NCI-H526 (cell line): Measurements from ENCODE around the gene WDR70.
"Not testable (repeated sequence)": the region's sequence is repeated elsewhere in the genome, so short reads cannot be mapped to it uniquely, and the experiment has no call there.

ENCODE experiments used
- DNase-seq, 2 experiments: peaks; one replicate each; lab custom pipeline; 2025; lab: John Stamatoyannopoulos, UW

Gene WDR70

DNA sequence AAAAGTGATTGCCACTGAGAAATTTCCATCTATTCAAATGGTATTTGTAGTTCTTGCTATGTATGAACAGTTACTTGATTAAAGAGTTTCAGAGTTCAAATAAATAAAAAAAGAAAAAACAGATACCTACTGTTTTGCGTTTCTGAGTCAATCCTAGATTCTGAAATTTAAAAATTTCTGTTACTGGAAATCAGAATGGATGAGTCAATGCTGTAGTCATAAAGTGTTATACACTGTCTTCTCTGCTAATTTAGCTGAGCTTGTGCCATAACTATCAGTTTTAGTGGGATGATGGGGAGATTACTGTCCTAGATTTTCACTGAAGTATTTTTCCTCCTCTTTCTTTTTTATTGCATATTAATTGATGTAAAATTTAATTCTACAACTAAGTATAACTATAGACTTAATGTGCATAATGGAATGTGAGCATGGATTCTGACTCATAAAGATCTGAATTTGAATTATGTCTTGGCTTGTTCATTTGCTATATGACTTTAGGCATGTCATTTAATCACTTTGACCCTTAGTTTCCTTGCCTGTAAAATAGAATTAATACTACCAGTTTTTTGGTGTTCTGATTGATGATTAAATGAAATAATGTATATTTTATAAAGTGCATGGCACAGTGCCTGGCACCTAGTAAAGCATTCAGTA is 75.4 kb downstream of the WDR70 start:
- DNase-seq, result not testable (repeated sequence)

DNA sequence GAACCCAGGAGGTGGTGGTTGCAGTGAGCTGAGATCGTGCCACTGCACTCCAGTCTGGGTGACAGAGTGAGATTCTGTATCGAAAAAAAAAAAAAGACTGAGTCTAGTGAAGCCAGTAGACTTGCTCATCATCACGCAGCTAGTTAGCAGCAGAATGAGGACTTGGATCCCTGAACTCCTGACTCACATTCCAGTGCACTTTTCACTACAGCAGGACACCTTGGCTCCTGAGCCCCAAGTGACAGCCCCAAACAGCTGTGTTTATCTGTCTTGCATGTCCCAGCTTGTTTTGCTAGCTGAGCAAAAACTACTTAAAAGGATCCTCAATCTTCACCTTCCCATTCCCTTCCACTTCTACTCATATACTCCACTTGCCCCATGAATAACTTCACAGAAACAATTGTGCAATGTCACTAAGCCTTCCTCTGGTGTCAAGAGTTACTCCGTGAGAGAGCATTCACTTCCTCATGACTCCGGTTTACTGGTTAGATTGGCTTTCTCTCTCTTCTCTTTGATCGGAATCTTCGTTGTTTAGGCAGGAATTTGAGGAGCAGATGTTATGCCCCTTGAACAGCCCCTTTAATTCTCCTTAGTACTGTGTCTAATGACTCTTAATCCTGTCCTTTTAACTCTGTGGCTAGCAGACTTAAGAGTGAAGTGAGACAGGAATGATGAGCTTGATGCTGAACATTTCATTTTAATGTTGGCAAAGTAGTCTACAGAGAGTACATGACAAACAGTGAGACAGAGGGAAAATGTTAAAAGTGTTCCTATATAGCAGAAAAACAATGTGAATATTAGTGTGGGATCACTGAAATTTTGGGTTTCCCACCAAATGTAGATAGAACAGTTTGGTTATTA is 84.3 kb downstream of the WDR70 start:
- DNase-seq, result not testable (repeated sequence)

DNA sequence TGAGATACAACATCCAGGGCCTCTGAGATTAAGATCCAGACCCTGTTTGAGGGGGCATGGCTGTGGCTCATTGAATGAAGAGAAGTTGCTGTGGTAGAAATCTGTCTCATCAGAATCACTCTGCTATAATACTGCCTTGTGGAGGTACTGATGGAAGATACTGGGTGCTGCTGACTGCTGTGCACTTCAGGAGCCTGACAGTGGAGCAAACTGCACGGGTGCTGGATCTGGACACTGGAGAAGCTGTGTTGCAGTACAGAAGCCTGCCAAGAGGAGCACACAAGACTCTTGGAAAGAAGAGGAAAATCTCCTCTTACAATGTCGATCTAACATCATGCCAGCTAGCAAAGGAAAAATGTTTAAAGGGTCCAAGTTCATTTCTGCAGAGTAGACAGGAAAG is 85.5 kb downstream of the WDR70 start:
- not testable (repeated sequence) for DNase-seq

DNA sequence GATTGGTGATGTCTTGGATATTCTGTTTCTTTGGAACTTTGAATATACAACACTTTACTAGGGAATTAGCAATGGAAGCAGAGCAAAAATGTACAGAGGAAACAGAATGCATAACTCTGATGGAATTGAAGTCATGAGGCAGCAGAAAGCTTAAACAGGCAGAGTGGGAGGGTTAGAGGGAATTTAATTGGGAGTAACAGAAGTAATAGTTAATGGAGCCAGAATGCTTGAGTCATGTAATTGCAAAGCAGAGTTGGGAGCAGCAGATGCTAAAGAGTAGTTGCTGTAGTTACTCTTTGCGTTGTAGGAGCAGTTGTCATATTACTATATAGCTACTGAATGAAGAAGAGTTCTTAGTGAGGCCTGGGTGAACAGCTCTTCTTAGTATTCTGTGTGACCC is 90.3 kb downstream of the WDR70 start:
- DNase-seq, result not testable (repeated sequence)

DNA sequence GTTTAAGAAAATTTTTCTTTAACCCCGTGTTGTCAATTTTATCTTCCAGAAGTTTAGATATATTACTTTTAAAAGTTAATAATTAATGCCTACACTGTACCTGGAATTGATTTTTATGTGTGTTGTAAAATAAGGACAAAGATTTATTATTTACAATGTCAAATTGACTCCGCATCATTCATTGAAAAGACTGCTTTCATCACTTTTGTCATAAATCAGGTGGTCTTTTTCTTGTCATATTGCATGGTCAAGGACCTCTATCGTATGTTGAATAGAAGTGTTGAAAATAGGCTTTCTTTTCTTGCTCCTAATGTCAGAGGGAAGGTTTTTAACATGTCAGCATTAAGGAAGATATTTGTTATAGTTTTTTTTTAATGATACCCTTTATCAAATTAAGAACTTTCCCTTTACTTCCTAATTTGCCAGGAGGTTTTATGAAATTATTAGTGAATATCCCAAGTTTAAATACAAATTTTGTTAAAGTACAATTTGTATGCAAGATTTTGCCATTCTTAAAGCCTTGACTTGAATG is 92.6 kb downstream of the WDR70 start:
- no peak for DNase-seq

DNA sequence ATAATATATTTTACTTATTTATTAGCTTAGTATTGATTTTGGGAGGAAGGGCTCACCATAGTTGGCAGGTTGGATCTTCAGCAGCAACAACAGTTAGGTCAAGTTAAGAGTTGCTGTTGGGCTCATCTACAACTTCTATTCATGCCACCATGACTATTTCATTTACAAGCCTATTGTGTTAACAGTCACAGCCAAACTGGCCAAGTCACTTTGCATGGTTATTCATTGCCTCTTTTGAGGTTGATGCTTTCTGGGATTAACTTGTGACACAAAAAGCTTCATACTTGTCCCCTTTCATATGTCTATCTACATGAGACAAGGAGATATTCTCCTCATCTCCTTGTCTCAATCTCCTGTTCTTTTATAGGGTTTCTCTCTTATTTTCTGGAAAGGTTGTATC is 98.3 kb downstream of the WDR70 start:
- no peak for DNase-seq

DNA sequence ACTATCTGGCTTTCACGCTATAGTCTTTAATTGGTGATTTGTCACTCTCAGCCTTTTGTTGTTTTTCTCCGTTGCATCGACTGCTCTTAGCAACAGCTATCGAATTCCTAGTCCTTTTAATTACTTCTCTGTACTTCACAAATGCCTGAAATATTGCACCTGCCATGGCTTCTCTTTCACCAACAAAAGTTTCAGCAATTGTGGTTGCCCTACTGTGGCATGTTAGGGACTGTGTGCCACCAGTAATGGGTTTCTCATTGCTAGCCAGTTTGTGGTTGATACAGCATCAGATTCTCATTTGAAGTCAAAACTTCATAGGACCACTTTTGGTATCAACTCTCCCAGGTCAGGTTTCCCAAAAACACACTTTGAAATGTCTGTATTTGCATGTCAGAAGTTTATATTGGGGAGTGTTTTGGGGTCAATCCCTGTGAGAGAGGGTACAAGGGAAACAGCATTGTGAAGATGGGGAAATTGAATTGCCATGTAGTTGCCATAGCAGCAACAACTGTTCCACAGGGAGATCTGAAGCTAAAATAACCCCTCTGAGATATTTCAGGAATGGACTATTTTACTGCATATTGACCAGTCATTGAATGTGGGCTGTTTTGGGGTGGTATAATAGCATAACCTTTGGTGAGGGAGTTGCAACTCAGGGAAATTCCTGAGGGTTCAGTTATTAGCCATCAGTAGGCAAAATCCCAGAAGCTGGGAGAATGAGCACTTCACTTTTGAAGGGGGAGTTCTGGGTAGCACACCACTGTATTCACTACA is 99.2 kb downstream of the WDR70 start:
- no peak for DNase-seq

DNA sequence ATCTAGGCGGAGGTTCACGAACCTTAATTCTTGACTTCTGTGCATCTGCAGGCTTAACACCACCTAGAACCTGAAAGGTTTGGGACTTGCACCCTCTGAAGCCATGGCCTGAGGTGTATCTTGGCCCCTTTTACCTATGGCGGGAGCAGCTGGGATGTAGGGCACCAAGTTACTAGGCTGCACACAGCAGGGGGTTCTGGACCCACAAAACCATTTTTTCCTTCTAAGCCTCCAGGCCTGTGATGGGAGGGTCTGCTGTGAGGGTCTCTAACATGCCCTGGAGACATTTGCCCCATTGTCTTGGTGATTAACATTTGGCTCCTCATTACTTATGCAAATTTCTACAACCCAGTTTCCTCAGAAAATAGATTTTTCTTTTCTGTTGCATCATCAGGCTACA is 102.3 kb downstream of the WDR70 start:
- not testable (repeated sequence) for DNase-seq

DNA sequence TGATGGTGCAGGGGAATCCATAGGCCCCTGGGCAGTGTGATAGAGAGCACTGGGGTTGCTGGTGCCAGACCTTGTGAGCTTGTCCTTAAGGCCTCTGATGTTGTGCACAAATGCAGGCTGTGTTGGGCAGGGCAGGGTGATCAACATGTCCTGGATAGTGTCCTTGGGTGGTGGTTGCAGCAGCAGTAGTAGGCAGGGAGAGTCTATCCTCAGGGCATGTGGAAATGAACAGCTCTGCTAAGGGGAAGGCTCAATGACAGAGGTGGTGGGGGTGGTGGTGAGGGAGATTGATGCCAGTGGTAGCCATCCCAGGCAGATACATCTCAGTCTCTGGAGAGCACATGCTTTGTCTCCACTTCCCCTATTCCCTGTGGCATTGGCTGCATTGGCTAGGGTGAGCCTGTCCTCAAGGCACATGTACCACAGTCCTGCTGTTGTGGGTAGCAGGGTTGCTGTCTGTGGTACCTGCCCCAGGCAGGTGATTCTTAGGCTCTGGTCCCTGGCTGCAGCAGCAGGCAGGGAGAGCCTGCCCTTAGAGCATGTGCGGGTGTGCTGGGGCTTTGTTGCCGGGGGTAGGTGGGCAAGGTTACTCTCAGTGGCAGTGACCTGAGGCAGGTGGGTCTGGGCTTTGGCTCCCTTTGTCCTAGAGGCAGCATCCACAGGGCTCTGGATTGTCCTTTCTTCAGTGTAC is 111.1 kb downstream of the WDR70 start:
- DNase-seq, result no peak

DNA sequence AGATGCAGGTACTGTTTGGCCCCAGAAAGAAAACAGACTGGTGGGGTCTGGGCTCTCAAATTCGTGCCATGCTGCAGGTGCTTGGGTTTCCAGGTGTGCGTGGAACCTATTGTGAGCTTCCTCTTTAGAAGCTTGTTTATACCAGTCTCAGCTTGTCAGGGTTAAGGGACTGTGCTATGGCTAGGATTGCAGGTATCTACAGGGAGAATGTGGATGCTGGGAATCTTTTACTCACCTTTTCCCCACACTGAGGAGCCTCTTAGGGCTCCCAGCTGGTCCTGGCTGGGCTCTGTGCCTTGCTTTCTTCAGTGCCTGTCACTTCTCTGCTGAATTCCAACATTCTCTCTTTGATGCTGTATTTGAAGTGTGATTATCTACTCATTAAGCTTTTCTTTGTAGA is 111.8 kb downstream of the WDR70 start:
- DNase-seq, result no peak

DNA sequence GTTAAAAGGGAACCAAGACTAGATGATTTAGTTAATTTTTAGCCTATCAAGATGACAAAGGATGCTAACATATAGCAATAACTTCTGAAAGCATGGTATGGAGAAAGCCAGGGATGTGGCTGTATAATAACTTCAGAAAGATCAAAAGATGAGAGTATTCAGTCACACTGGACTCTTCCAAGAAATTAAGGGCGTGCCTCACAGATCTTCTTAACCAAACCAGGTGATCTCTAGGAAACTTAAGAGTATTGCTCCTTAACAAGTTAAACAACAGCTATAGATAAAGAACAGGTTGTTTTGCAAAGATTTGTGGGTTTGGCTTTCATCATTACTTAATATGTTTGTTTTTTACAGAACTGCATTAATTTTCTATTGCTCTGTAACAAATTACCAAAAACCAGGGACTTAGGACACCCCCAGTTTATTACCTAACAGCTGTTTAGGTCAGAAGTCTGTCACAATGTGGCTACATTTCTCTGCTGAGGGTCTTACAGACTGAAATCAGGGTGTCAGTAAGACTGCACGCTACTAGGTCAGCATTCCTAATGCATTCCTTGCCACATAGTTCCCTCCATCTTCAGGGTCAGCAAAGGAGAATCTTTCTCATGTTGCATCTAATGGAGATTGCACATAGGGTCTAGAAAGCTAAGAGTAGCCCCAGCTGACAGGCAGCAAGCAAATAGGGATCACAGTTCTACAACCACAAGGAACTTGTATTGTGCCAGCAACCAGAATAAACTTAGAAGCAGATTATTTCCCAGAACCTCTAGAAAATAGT is 113.8 kb downstream of the WDR70 start:
- no peak for DNase-seq

DNA sequence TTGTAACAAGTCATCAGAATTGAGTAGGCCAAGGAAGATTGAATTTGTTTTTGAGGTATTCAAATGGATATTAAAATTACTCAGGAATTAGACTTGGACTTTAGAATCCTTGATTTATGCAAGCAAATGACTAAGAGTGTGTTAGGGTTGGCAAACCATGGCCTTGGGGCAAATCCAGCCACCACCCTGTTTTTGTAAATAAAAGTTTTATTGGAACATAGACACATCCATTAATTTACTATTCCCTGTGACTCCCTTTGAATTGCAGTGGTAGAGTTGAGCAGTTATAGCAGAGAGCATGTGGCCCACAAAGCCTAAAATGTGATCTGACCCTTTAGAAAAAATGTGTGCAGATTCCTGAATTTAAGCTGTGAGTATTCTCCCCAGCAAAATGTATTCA is 115.6 kb downstream of the WDR70 start:
- DNase-seq, result peak; percentile 57 to 71

DNA sequence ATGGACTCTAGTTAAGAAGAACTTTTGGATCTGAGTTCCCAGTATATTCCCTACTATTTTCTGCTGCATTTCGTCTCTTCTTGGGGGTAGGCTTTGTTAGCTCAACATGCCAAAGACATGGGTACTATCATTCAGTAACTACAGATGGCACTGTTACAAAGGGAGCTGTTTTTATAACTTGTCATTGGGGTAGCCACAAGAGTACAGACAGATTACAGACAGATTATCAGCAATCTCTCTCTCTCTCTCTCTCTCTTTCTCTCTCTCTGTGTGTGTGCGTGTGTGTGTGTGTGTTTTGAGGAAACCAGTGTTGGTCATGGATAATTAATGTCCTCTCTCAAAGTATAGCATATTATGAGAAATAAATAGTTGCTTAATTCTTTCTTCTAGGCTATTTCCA is 116.1 kb downstream of the WDR70 start:
- DNase-seq, result peak; percentile 28 to 32

DNA sequence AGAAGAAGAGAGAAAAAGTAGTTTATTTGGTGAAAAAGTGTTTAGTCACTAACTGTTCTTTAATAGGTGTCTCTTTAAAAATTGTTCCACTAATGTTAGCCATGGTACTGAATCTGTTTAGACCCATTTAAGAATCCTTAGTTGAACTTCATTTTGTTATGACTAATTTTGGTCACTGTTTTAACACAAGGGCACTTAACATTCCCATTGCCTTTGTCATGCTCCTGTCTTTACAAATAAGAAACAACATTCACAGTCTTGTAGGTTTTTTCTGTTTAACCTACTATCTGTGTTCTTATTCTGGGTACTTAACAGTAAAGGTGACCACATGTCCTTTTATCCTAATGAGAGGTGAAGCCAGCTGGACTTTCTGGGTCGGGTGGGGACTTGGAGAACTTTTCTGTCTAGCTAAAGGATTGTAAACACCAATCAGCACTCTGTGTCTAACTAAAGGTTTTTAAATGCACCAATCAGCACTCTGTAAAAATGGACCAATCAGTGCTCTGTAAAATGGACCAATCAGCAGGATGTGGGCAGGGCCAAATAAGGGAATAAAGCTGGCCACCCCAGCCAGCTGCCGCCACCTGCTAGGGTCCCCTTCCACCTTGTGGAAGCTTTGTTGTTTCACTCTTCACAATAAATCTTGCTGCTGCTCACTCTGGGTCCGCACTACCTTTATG is 116.7 kb downstream of the WDR70 start:
- no peak for DNase-seq

DNA sequence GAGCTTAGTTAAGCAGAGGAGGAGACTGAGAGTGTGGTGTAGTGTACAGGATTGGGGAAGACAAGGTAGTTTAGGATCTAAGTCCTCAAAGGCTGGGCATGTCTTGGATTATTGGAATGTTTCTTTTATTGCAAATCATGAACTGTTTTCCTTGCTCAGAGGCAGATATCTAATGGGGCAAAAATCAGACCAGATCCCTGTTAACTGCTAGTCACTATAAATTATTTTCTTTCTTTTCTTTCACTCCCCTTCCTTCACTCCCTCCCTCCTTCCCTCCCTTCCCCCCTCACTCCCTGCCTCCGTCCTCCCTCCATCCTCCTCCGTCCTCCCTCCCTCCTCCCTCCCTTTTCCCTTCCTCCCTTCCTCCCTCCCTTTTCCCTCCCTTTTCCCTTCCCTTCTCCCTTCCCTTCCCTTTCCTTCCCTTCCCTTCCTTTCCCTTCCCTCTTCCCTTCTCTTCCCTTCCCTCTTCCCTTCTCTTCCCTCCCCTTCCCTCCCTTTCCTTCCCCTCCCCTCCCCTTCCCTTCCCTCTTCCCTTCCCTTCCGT is 117.9 kb downstream of the WDR70 start:
- no peak for DNase-seq

DNA sequence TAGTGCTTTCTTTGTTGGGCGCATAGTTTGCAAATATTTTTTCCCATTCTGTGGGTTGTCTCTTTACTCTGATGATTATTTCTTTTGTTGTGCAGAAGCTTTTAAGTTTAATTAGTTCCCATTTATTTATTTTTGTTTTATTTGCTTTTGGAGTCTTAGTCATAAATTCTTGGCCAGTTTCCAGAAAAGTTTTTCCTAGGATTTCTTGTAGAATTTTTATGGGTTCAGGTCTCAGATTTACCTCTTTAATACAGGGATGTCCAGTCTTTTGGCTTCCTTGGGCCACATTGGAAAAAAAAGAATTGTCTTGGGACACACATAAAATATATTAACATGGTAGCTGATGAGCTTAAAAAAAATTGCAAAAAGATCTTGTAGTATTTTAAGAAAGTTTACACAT is 122.0 kb downstream of the WDR70 start:
- DNase-seq, result no peak

DNA sequence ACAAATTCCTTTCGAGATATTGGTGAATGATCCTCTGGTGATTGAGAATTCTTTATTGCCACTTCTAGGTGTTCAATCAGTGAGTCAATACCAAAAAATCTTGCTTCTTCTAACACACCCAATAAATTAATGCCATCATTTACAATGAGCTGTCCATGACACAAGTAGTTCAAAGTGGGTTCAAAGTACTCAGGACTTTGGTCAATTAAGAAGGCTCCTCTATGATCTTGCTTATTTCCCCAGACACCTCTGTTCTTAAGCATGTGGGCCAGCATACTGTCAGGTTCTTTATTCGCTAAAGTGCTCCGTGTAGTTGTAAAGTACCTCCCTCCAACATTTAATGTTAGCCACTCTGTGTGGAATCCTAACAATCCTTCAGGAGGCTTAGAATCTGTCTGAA is 127.1 kb downstream of the WDR70 start:
- no peak for DNase-seq

DNA sequence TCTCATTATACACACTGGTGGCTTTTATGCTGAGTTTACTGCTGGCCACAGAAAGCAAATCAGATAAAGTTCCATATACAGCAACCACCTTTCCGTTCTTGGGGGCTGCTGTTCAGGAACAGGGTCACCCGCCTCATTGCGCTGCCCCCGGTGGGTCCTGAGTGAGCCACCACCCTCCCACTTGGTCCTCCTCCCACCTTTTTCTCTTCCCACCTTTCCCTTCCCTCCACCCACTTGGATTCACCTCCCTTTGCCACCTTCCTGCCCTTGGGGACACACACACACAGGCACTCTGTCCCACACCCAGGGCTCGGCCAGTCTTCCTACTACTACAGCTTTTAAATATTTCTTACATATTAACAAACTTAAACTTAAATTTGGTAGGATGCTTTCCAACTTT is 127.6 kb downstream of the WDR70 start:
- DNase-seq, result no peak

DNA sequence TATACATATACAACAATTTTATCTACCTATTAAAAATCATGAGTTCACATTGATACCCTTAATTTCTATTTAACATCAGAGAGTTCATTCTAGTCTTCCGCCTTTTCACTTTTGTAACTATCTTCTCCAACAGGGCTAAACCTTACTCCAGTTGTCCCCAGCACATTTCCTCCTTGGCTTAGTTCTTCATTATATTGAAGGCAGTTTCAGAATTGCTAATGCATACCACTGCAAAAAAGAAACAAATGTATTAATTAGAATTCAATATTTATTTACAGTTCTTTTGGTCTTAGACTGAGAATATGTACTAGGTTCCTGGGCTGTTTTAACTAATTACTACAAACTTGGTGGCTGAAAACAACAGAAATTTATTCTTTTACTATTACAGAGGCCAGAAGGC is 132.5 kb downstream of the WDR70 start:
- no peak for DNase-seq

DNA sequence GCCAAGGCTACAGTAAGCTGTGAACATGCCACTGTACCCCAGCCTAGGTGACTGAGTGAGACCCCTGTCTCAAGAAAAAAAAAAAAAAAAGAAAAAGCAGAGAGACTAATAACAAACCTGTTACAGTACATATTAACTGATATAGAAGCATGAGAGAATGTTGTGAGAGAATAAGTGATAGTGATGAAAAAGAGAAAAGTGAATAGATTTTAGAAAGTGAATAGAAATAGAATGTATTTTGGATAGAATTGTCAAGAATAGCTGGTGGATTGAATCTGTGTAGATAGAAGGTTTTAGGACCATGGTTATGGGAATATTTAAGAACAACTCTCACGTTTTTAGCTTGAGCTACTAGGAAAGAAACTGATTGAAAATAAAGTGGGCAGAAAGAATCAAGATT is 135.8 kb downstream of the WDR70 start:
- DNase-seq, result no peak
